Measurements from ENCODE around the gene CLMP.
"Not testable (repeated sequence)": the region's sequence is repeated elsewhere in the genome, so short reads cannot be mapped to it uniquely, and the experiment has no call there.

GRCh38 chr11:123087657-123088056, 107.4 kb downstream of the CLMP start:
- TF ChIP-seq, protein P1, sequence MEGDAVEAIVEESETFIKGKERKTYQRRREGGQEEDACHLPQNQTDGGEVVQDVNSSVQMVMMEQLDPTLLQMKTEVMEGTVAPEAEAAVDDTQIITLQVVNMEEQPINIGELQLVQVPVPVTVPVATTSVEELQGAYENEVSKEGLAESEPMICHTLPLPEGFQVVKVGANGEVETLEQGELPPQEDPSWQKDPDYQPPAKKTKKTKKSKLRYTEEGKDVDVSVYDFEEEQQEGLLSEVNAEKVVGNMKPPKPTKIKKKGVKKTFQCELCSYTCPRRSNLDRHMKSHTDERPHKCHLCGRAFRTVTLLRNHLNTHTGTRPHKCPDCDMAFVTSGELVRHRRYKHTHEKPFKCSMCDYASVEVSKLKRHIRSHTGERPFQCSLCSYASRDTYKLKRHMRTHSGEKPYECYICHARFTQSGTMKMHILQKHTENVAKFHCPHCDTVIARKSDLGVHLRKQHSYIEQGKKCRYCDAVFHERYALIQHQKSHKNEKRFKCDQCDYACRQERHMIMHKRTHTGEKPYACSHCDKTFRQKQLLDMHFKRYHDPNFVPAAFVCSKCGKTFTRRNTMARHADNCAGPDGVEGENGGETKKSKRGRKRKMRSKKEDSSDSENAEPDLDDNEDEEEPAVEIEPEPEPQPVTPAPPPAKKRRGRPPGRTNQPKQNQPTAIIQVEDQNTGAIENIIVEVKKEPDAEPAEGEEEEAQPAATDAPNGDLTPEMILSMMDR (IDR thresholded peaks at IDR 0.05 in 2 of 3, conservative IDR thresholded peaks at IDR 0.05 in 1 of 3; ENCODE audit: borderline replicate concordance in 1 of 3, insufficient read depth in 1 of 3, low read depth in 2 of 3, low read length in 2 of 3), result not testable (repeated sequence)
- TF ChIP-seq EZH2 (IDR thresholded peaks at IDR 0.05); POLR2A (IDR thresholded peaks at IDR 0.05; ENCODE audit: borderline replicate concordance, extremely low read depth, insufficient read depth, insufficient read length); ATF3 (IDR thresholded peaks at IDR 0.05); MAX (IDR thresholded peaks at IDR 0.05); POLR2AphosphoS5 (IDR thresholded peaks at IDR 0.05; ENCODE audit: low read depth, low read length); RAD21 (IDR thresholded peaks at IDR 0.05; ENCODE audit: low read depth); CEBPB (IDR thresholded peaks at IDR 0.05; ENCODE audit: low read depth); FOSL1 (IDR thresholded peaks at IDR 0.05; ENCODE audit: low read depth); TCF7L2 (IDR thresholded peaks at IDR 0.05; ENCODE audit: borderline replicate concordance, extremely low read depth, insufficient read depth, insufficient read length): not testable (repeated sequence)

Data from HCT116 (cell line).